Kidney epithelial cell (primary cell): ENCODE measurements around the gene SLC25A45. TPM values are rescaled to one million over a fixed set of nuclear protein-coding genes. Genes with fewer than 3 reads are reported as not detected.

ENCODE experiments used
- DNase-seq: peaks from one replicate; pipeline ENCODE4 v3.0.0-alpha.2; 2010; ENCODE audit warnings: low read depth
- H3K27me3 ChIP-seq: 2 replicates; pipeline ENCODE4 v1.6.0; 2011; ENCODE audit warnings: low read length; ENCODE audit not compliant: control insufficient read depth, insufficient read depth
- H3K36me3 ChIP-seq: 2 replicates; pipeline ENCODE4 v1.5.1; 2011; ENCODE audit warnings: low read length; ENCODE audit not compliant: control insufficient read depth, insufficient read depth
- H3K4me3 ChIP-seq: 2 replicates; pipeline ENCODE4 v1.5.1; 2011; ENCODE audit warnings: low read depth, mild to moderate bottlenecking, control low read depth, low read length
- total RNA-seq: library from RNA; depleted of rRNA; stranded (reverse); fragments of >200 nt; gene quantifications from 2 replicates; pipeline ENCODE4 v1.2.3, GENCODE V29; 2015
- TF ChIP-seq, protein P1 (sequence below): IDR thresholded peaks from 2 replicates; pipeline ENCODE4 v1.5.1; 2011; ENCODE audit warnings: mild to moderate bottlenecking, moderate library complexity, low read length, control low read depth, inconsistent platforms; ENCODE audit not compliant: insufficient read depth, poor library complexity, severe bottlenecking

Gene SLC25A45
- total RNA-seq, 1 donor from 2014 or later = 0.29 TPM

DNA sequence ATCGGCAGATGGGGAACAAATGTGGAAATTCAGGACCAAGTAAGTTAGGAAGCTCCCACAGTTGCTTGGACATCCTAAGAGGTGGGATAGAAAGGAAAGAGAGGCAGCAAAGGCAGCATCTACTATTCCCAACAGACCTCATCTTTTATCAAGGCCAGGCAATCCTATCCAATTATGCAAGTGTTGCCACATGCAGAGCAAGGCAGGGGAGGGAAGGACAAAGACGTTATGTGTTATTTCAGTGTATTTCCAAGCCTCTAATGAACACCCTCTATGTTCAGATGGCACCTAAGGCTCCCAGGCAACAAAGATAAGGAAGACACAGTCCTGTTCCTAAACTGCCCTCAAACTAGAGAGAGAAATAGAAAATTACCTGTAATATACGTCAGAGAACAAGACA lies 18.7 kb downstream of the SLC25A45 start:
- TF ChIP-seq, protein P1, sequence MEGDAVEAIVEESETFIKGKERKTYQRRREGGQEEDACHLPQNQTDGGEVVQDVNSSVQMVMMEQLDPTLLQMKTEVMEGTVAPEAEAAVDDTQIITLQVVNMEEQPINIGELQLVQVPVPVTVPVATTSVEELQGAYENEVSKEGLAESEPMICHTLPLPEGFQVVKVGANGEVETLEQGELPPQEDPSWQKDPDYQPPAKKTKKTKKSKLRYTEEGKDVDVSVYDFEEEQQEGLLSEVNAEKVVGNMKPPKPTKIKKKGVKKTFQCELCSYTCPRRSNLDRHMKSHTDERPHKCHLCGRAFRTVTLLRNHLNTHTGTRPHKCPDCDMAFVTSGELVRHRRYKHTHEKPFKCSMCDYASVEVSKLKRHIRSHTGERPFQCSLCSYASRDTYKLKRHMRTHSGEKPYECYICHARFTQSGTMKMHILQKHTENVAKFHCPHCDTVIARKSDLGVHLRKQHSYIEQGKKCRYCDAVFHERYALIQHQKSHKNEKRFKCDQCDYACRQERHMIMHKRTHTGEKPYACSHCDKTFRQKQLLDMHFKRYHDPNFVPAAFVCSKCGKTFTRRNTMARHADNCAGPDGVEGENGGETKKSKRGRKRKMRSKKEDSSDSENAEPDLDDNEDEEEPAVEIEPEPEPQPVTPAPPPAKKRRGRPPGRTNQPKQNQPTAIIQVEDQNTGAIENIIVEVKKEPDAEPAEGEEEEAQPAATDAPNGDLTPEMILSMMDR = no peak
- H3K27me3 ChIP-seq = no peaks in the 10 kb centered on the region
- H3K36me3 ChIP-seq = no peaks in the 10 kb centered on the region
- no peak for DNase-seq
- H3K4me3 ChIP-seq = no peak overlapping the region

DNA sequence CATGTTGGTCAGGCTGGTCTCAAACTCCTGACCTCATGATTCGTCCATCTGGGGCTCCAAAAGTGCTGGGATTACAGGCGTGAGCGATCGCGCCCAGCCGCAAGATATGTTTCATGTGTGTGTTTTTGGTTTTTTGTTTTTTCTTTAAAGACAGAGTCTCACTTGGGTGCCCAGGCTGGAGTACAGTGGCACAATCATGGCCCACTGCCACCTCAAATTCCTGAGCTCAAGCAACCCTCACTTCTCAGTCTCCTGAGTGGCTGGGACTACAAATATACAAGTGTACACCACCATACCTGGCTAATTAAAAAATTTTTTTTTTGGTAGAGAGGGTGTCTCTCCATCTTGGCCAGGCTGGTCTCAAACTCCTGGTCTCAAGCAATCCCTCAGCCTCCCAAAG lies 19.5 kb downstream of the SLC25A45 start:
- no peak for DNase-seq
- TF ChIP-seq, protein P1 = no peak

DNA sequence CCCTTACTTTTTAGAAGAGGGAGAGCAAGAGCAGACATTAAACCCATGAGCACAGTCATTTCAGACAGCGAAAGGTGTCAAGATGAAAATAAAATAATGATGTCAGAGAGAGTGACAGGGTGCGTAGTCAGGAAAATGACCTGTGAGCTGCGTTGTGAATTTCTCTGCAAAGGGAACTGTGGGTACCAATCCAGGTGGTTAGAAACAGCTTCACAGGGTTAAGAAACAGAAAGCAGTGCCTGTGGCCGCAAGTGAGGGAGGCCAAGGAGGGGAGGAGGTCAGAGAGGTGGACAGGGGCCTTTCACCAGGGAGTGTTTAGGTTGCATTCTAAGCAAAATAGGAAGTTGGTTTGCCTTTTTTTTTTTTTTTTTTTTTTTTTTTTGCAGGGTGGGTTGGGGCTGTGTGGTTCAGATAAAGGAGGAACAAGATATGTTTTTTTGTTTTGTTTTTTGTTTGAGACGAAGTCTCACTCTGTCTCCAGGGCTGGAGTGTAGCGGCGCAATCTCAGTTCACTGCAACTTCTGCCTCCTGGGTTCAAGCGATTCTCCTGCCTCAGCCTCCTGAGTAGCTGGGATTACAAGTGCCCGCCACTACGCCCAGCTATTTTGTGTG lies 20.0 kb downstream of the SLC25A45 start:
- TF ChIP-seq, protein P1 = no peak
- H3K36me3 ChIP-seq = no peaks in the 10 kb centered on the region
- no peaks in the 10 kb centered on the region for H3K27me3 ChIP-seq
- no peak for DNase-seq
- no peak overlapping the region for H3K4me3 ChIP-seq

More for the DNA sequence above, 19.5 kb downstream of the SLC25A45 start:
- Histone ChIP-seq H3K27me3 (no peaks in the 10 kb centered on the region), H3K4me3 (no peak overlapping the region), H3K36me3 (no peaks in the 10 kb centered on the region)

DNA sequence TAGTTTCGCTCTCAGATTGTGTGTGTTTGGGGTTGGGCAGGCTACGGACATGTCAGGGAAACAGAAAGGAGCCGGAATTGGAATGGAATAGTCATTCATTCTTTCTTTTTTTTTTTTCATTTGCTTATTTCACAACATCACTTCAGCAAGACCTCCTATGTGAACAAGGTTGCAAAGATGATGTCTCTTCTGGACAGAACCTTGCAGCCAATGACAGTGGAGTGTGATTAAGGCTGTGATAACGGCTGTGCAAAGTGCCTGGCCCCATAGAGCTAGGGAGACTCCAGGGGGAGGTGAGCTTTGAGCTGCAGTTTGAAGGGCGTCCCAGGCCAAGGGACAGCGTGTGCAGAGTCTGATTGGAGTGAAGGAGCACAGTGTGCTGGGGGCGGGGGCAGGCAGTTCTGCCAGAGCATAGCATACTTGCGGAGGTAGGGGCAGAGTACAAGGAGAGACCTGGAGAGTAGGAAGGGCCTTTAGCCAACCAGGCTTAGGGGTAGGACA lies 24.5 kb downstream of the SLC25A45 start:
- Histone ChIP-seq H3K36me3 (no peaks in the 10 kb centered on the region), H3K27me3 (peaks cover 16% of the 10 kb centered on the region), H3K4me3 (no peak overlapping the region)
- no peak for DNase-seq
- TF ChIP-seq, protein P1 = no peak

DNA sequence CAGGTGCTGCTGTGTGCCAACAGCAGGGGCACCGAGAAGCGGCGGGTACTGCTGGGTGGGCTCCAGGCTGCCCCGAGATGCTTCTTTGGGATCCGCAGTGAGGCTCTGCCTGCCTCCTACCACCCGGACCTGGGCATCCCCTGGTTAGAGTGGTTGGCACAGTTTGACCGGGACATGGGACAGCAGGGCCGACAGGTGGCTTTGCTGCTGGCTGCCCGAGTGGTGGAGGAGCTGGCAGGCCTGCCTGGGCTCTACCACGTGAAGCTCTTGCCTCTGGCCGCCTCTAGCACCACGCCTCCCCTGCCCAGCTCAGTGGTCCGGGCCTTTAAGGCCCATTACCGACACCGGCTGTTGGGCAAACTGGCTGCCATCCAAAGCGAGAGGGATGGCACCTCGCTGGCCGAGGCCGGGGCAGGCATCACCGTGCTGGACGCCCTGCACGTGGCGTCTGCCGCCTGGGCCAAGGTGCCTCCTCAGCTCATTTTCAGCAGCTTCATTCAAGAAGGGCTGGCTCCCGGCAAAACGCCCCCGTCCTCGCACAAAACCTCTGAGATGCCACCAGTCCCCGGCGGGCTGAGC lies 26.0 kb downstream of the SLC25A45 start:
- peaks cover 16% of the 10 kb centered on the region for H3K27me3 ChIP-seq
- H3K4me3 ChIP-seq = no peak overlapping the region
- TF ChIP-seq, protein P1 = no peak
- no peak for DNase-seq
- H3K36me3 ChIP-seq = peaks cover 4% of the 10 kb centered on the region
